HG03103 (cell line): ENCODE results near the gene CSF2.

ENCODE experiments used
- ATAC-seq: cut with Tn5 transposase; IDR thresholded peaks from one replicate; pipeline ENCODE4 v1.9.1; 2021; ENCODE audit warnings: low read depth; ENCODE audit not compliant: unreplicated experiment

Gene CSF2

DNA sequence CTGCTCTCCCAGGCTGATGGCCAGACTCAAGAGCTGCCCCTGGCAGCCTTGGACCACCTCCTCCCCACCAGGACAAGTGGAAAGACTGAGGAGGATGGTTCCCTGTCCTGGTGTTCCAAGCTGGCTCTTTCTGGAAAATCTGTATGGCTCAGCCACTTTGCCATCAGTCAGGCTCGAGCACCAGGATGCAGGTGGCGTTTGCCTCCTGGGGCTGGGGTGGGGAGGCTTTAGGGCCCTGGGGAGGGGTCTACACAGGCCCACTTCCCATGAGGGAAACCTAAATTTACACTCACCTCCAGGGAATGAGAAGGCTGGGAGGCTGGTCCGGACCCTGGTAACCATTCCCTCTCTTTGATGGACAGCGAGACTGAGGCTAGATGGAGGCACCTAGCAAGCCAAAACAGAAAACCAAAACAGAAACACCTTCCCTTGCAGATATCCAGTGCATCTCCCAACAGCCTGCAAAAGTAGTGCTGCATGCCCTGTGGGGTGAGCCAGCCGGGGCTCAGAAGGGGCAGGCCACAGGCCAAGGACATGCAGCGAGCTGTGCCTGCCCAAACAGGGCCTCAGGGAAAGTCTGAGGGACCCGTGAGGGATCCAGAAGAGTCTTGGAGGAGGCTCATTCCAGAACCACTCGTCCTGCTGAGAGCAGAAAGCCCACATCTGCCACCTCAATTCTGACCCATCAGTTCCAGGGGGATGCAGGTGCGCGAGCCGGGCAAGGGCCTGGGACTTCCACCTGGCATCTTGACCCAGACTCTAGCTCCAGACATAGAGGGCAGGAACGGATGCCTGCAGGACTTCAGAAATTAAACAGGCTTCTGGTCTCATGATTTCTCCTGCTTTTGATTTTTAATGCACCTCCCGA, 5.4 kb upstream of the CSF2 start:
- no peak for ATAC-seq

DNA sequence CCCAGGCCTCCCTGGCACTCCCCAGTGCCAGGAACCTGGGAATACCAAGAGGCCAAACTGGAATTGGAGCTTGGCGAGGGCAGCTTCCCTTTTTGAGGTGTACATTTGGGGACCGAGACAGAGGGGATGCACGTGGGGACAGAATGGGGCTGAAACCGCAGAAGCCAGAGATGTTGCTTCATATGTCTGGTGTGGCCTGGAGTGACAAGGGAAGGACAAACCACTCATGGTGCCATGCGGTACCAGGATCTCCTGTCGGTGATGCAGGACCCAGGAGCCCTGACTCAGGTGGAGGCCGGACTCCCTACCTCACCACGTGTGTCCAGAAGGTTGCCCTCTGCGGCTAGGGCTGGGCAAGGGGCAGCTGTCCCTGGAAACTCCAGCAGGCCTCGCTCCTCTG, 4.0 kb upstream of the CSF2 start:
- no peak for ATAC-seq

DNA sequence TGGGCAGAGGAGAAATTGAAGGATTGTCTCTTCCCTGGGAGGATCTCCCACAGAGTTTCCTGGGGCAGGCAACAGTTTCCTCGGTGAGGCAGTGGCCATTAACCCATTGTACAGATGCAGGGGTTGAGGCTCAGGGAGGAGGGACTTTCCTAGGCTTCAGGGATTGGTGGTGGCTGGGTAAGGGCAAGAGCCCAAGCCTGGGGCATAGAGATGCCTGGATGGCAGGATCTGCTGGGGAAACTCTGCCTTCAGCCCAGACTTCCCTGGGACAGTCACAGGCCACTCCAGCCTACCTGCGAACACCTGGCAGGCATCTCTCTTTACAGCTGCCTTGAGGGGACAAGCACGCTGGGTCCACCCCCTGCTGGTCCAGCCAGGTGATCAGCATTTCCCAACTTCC, 3.6 kb upstream of the CSF2 start:
- ATAC-seq: no peak

DNA sequence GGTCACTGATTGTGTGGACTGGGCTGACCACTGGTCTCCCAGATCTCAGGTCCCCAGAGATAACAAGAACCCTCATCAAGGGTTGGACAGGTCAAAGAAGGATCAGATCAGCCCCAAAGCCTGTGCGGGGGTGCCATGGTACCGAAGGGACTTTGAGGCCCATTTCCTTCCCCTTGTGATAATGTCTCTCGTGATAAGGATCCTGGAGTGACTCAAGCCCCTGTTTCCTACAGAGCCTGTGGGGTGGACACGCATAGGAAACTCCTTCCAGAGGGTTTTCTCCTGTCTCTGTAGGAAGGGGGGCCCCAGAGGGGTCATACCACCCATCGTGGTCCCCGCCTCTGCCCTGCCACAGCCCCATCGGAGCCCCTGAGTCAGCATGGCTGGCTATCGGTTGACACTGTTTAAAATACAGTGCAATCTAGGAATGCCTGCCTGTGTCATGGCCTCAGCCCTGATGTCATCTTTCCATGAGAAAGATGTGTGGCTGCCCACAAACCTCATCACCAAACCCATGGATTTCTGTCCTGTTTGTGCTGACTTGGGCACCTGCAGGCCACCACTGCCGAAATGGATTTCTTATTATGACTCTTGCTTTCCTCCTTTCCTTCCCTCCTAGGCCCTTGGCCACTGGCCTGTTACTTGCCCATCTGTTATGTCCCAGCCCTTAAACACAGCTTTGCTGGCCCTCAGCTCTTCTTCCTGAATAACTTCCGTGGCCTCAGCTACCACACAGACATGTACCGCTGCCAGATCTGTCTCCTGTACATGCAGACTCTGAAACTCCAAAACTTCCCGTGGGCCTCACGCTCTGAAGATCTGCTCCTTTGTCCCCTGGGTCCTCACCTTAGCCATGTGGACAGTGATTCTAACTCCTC, 2.9 kb upstream of the CSF2 start:
- ATAC-seq: no peak

DNA sequence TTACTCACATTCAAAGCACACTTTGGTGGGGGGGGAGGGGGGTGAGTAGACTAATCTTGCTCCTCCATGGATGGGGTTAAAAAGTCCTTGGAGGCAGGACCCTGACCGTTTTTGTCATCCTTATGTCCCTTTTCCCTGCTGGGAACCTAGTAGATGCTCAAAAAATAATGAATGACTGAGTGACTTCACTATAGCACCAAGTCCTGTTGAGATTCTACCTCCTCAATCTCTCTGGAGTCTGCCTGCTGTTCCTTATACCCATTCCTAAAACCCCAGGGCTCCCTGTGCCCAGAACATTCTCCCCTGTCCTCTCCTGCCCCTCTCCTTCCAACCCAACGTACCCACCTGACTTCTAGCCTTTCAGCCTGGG, 2.3 kb upstream of the CSF2 start:
- ATAC-seq: no peak

DNA sequence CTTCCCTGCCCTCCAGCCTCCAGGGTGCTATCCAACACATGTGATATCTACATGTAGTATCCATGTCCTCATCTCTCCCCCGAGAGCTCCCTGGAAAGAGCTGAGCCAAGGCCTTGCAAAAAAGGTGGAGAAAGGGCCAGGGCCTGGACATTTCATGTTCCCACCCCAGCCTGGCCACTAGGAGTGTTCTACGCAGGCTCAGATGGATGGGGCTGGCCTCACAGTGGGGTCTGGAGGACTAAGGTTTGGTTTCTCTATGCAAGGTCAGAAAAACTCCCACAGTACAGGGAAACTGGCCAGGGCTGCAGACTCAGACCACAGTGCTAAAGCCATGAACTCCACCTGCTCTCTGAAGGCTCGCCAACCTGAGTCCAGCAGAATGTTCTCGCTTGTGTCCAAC, 1.5 kb upstream of the CSF2 start:
- ATAC-seq: no peak

DNA sequence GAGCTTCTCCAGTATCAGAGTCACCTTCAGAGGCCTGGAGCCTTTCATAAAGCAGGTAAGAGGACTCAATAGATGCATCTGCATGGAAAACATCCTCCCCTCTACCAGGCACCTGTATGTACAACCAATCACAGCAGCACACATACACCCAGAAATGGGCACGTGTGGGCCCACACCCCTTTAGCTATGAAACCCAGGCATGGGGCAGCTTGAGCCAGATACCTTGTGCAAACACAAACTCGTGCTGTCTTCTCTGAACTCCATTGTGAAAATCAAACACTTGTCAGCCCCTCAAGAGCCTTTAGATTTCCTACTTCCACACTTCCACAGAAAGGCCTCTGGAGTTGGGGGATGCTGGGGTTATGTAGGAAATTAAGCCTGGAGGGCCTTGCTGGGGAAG, 1.1 kb upstream of the CSF2 start:
- ATAC-seq: no peak

DNA sequence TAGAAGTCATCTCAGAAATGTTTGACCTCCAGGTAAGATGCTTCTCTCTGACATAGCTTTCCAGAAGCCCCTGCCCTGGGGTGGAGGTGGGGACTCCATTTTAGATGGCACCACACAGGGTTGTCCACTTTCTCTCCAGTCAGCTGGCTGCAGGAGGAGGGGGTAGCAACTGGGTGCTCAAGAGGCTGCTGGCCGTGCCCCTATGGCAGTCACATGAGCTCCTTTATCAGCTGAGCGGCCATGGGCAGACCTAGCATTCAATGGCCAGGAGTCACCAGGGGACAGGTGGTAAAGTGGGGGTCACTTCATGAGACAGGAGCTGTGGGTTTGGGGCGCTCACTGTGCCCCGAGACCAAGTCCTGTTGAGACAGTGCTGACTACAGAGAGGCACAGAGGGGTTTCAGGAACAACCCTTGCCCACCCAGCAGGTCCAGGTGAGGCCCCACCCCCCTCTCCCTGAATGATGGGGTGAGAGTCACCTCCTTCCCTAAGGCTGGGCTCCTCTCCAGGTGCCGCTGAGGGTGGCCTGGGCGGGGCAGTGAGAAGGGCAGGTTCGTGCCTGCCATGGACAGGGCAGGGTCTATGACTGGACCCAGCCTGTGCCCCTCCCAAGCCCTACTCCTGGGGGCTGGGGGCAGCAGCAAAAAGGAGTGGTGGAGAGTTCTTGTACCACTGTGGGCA, 642 bp downstream of the CSF2 start:
- no peak for ATAC-seq

DNA sequence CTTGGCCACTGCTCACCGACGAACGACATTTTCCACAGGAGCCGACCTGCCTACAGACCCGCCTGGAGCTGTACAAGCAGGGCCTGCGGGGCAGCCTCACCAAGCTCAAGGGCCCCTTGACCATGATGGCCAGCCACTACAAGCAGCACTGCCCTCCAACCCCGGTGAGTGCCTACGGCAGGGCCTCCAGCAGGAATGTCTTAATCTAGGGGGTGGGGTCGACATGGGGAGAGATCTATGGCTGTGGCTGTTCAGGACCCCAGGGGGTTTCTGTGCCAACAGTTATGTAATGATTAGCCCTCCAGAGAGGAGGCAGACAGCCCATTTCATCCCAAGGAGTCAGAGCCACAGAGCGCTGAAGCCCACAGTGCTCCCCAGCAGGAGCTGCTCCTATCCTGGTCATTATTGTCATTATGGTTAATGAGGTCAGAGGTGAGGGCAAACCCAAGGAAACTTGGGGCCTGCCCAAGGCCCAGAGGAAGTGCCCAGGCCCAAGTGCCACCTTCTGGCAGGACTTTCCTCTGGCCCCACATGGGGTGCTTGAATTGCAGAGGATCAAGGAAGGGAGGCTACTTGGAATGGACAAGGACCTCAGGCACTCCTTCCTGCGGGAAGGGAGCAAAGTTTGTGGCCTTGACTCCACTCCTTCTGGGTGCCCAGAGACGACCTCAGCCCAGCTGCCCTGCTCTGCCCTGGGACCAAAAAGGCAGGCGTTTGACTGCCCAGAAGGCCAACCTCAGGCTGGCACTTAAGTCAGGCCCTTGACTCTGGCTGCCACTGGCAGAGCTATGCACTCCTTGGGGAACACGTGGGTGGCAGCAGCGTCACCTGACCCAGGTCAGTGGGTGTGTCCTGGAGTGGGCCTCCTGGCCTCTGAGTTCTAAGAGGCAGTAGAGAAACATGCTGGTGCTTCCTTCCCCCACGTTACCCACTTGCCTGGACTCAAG, 1.5 kb downstream of the CSF2 start:
- ATAC-seq: no peak

DNA sequence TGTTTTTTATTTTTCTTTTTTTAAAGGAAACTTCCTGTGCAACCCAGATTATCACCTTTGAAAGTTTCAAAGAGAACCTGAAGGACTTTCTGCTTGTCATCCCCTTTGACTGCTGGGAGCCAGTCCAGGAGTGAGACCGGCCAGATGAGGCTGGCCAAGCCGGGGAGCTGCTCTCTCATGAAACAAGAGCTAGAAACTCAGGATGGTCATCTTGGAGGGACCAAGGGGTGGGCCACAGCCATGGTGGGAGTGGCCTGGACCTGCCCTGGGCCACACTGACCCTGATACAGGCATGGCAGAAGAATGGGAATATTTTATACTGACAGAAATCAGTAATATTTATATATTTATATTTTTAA, 2.1 kb downstream of the CSF2 start:
- no peak for ATAC-seq

DNA sequence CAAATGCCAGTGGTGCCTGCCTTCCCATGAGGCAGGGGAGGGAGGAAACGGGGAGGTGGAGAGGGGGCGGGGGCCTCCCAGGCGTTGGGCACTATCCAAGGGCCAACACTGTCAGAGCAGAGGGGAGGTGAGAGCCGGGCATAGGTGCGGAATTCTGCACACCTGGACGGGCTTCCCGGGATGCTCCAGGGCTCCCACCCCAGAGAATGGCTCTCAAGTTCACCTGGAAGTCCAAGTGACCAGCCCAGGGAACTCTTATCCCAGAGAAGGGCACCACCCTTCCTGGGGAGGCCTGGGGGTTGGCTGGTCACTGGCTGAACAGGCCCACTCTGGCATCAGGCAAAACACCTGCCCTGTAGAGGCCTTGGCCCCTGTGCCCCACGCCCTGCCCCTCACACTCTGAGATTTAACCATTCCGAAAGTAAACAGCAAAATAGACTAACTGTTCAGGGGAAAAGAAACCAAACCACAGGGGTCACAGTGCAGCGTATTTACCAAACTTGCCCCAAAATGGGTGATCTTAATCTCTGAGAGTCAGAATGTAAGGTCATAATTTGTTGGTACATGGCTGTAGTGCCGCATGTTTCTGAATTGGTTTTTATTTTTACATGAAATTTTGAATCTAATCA, 2.7 kb downstream of the CSF2 start:
- no peak for ATAC-seq

DNA sequence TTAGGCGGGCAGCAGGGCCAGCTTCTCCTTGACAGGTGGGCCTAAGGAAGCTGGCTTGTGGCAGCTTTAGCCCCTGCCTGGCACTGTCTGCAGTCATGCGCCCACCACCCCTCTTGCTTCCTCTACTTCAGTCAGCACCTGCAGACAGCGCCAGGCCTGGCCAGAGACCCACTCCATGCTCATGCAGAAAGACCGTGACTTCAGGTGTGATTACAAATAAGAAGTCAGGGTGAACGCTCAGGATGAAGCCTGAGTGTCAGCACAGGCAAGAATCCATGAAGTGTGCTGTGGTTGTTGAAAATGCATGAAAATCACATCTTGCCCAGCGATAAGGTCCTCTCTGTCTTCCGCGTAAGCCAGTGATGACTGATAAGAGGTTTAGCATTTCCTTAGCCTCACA, 3.4 kb downstream of the CSF2 start:
- ATAC-seq: no peak

DNA sequence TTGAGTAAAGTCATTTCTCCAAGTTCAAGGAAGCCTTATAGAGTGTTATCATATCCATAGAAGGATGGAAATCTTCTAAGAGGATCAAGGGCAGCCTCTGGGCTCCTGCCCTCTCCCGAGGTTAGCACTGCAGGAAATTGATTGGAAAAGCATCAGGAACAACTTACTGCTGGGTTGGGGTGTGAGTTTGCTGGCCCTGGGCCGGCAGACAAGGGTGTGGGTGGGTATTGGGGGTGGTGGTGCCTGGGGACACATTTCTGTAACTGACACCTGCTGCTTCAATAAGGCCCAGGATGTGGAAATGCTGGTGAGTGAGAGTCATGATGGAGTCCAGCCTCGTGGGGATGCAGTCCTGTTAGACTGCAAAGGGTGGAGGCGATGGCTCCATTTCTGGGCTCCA, 5.5 kb downstream of the CSF2 start:
- no peak for ATAC-seq

DNA sequence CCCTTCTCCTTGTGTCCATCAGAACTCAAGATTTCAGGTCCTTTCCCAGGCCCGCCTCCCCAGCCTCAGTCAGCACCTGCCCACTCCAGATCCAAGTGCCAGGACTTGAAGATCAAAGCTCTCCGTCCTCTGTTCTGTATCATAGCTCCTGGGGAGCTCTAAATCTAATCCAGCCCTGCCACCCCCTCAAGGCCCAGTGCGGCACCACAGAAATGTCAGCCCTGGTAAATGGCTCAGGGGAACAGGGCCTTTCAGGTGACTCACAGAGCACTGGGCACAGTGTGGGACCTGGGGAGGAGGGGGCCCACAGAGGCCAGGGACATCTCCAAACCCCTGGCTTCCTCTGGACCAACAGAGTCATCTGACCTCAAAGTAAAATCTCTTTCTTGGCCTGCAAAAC, 6.0 kb downstream of the CSF2 start:
- no peak for ATAC-seq

DNA sequence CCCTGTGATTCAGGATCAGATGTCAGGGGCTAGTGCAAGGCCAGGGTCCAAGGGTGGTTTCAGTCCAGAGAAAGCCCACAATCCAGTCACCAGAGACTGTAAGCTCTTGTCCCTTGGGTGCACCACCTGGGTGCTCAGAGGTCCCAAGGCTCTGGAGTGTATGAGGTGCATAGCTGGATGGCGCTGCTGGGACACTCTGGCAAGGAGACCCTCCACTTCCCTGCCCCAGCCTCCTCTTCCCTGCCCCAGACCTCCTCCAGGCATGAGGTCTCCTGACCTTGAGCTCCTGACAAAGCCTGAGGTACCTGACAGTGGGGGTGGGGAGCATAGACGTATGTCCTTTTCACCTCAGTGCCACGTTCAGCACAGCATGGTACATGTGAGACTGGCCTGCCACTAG, 7.0 kb downstream of the CSF2 start:
- ATAC-seq: no peak

DNA sequence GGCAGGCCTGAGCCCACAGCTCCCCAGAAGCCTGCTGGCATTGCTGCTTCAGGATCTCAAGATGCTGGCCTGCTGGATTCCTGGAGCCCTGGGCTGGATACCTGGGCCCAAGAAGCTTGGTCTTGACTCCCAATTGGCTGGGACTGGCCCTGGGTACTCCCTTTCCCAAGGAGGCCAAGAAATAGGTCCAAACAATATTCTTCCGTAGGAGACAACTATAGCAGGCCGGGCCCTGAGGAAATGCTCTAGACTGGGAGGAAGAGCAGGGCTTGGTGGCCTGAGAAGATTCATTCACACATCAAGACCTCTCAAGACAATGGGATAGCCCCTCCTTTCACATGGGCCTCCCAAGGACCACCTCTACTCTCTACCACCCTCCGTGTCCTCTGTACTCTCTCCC, 7.9 kb downstream of the CSF2 start:
- ATAC-seq: no peak

DNA sequence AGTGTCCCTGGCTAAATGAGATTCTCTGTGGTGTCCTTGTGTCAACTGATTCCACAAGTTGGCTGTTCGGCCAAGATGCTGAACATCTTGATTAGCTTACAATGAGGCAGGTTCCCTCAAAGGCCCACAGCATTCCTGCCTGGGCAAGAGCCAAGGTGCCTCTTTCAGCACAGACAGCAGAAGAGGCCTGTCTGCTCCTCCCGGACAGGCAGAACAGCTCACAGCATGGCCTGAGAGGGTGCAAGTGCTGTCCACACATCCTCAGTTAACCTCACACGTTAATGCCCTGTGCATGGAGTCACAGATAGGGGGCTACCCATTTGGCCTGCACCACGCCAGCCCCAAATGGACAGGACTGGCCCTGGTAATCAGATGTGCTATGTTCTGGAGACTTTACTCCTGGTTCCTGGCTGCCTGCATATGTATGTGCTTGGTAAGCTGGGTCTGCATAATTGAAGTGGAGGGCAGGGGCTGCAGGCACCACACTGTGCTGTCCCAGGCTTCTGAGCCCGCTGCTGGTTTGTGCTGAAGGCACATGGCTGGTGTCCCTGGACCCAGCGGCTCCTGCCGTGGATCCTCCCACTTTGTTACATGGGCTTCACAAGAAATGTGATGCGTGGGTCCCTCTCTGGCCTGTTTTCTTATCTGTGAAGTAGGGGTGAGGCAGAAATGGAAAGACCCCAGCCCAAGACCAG, 8.9 kb downstream of the CSF2 start:
- ATAC-seq: no peak

DNA sequence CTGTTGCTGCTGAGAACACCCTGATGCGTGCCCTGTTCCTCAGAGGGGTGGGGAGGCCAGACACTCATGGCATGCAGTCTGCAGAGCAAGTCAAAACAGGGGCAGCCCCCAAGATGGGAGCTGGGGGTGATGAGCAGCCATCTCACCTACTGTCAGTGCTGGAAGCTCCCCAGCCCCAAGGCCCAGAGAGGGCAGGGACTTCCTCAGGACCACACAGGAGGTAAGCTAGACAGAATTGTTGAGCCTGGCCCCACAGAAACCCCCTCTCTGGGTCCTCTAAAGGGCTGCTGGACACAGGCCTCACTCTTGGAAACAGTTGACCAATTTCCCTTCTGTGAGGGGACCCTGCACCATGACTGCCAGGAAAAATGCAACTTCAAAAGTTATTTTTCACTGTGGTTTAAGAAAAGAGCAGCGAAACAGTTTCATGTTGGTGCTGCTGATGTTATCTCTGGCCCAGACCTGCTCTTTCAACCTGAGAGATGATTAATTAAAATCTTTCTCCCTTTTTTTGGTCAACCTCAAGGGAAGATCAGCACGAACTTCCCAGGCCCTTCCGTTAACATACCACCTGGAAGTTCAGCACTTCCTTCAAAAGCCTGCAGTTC, 9.6 kb downstream of the CSF2 start:
- ATAC-seq: no peak

DNA sequence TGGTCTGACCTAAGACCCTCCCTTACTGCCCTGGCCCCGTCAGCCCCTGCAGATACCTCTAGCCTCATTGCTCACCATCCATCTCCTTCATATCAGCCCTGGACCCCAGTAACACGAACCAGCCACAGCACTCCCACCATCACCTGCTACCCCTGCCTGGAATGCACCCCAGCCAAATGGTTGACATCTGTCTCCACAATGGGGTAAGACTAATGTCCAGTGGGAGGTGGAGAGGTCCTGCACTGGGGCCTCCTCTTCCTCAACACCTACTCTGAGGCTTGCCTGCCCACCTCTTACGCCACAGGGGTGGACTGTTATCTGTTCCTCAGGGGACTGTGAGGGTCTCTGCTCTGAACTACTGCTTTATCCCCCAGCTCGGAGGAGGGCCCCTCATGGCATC, 12.1 kb downstream of the CSF2 start:
- ATAC-seq: no peak
